HG03575 (cell line): ENCODE results near the gene ZNF124.
A peak's percentile ranks its signal among the peaks of the same experiment; 100 is the strongest.
"Not testable (repeated sequence)": the region's sequence is repeated elsewhere in the genome, so short reads cannot be mapped to it uniquely, and the experiment has no call there.

ENCODE experiments used
- ATAC-seq: cut with Tn5 transposase; IDR thresholded peaks from one replicate; pipeline ENCODE4 v1.9.1; 2021; ENCODE audit not compliant: unreplicated experiment, insufficient number of reproducible peaks, low FRiP score; ENCODE audit errors: extremely low read depth

ZNF124 gene

DNA sequence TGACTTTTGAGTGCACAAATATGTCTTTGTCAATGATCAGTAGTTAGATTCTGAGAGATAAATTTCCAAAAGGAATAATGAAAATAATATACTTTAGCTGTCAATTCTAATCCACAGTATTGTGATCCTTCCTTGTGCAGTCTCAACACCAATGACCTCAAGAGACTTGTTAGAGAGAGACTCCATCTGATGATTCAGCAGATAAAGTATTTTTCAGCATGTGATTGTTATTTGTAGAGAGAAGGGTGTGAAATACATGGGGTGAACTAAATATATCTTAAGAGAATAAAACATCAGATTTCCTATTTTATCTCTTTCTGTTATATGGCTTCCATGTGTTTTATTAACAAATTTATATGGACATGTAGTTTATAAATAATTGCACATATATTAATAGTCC lies 5.9 kb upstream of the ZNF124 start:
- ATAC-seq, result no peak

DNA sequence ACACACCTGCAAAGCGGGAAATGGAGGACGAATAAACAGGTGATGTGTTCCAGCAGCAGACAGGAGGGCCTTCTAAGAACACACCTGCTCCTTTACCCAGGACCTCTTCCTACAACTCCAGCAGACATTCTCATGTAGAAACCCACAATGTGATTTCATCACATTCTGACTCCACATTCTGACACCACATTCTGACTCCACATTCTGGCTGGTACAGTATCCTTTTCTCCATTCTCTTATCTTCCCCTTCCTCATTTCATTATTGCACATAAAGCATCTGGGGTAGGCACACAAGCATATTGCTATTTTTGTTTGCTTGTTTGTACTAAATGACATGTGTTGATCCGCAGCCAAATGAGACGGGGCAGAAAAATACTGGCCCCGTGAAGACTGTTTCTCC lies 3.6 kb upstream of the ZNF124 start:
- no peak for ATAC-seq

DNA sequence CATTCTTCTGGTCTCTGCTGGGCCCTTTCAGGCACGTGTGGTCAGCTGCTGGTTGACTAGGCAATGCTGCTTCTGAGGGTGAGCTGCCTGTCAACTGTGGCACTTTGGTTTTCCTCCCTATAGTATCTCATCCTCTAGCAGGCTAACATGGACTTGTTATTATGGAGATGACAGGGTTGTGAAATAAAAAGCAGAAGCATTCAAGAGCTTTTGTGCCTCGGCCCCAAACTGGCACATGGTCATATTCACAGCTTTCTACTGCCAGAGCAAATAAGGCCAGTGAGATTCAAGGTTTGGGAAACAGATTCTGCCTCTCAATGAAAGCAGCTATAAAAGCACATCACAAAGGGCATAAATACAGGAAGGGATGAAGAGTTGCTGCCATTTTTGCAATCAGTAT lies 1.6 kb upstream of the ZNF124 start:
- no peak for ATAC-seq

DNA sequence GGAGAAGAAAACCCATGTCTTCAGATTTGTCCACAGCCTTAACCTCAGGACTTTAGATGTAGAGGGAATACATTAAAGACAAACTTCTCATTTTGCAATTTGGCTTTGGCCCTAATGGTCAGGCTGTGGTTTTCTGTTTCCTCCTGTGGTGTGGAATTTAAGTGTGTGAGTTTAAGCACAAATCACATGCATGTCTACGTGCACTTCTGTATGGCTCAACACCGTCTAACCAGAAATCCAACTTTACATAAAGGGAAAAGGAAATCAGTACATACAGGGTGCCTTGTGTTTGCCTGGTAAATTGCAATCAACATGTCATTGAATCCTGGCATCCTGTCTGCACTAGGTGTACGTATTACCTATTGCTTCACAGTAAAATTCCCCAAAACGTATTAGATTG lies 1.2 kb upstream of the ZNF124 start:
- ATAC-seq, result no peak

DNA sequence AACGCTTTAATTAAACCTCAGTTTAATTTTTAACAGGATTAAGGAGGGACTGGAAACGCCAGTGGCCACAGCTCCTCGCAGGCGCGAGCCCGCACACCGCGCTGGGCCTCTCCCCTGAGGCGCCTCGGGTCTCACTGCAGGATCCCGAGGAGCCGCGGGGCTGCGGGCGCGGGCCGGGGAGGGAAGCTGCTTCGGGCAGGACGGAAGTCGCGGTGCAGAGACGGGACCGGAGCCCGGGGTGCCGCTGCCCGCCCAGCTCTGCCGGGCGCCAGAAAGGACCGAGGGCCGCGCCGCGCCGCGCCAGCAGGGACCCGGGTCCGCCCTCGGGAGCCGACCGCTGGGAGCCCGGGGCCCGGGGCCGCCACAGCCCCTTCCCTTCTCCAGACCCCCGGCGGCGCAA lies 377 bp downstream of the ZNF124 start:
- ATAC-seq, result not testable (repeated sequence)

DNA sequence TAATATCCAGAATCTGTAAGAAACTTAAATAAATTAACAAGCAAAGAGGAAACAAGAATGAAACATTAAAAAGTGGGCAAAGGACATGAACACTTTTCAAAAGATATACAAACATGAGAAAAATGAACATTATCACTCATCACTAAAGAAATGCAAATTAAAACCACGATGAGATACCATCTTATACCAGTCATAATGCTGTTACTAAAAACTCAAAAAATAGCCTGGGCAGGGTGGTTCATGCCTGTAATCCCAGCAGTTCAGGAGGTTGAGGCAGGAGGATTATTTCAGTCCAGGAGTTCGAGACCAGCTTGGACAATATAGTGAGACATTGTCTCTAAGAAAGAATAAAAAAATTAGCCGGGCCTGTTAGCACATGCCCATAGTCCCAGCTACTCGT lies 6.1 kb downstream of the ZNF124 start:
- ATAC-seq, result no peak

DNA sequence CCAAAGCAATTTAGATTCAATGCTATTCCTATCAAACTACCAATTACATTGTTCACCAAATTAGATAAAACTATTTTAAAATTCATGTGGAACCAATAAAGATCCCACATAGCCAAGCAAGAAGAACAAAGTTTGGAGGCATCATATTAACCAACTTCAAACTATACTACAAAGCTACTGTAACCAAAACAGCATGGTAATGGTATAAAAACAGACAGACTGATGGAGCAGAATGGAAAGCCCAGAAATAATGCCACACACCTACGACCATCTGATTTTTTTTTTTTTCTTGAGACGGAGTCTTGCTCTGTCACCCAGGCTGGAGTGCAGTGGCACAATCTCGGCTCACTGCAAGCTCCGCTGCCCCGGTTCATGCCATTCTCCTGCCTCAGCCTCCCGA lies 7.1 kb downstream of the ZNF124 start:
- no peak for ATAC-seq

DNA sequence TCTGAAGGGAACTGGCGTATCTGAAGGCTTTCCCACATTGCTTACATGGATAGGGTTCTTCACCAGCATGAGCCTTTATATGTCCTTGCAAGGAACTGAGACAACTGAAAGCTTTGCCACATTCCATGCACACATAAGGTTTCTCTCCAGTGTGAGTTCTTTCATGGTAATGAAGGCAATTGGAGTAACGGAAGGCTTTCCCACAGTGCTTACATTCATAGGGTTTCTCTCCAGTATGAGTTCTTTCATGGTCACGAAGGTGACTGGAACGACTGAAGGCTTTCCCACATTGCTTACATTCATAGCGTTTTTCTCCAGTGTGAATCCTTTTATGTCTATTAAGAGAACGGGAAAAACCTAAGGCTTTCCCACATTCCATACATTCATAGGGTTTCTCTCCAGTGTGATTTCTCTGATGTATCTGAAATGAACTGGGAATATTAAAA lies 15.0 kb downstream of the ZNF124 start:
- ATAC-seq, result no peak

DNA sequence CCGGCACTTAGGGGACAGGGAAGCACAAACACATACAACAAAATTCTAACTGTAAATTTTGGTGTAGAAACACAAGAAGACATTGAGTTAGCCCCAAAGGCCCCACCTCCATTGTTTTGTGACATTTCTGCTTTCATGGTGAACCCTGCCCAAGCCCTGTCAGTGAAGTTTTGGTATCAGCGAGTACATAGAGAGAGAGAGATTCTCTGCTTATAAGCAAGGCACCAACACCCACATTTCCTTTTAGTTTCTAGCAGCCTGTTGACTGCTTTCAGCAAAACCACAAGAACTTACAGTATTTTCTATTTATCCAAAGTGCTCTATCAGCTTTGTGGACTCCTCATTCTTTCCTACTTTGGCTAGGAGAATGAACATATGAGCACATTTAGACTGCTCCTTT lies 24.0 kb downstream of the ZNF124 start:
- ATAC-seq, result no peak

DNA sequence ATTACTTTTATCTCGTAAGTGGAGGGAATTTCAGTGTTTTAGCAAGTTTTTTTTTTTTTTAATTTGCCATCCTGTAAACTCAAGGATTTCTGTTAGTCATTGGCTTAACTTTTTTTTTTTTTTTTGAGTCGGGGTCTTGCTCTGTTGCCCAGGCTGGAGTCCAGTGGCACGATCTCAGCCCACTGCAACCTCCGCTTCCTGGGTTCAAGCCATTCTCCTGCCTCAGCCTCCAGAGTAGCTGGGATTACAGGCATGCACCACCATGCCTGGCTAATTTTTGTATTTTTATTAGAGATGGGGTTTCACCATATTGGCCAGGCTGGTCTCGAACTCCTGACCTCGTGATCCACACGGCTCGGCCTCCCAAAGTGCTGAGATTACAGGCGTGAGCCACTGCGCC lies 24.7 kb downstream of the ZNF124 start:
- ATAC-seq, result not testable (repeated sequence)

DNA sequence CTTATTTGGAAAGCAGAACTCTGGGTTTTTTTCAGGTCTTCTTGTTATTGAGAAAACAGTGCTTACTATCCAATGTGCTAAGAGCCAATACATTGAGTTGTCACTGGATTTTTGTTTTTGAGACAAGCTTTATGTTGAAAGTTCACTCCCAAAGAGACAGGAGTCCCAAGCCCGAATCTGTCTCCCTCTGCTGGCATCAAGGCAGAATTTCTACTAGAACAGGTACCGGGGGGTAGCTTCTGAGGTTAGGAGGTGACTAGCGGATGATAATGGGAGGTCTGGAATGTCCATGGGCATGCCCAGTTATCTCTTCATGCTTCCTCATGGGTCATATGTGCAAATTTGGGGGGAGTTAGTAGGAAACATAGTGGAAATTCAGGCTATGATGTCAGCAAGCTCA lies 25.1 kb downstream of the ZNF124 start:
- no peak for ATAC-seq

DNA sequence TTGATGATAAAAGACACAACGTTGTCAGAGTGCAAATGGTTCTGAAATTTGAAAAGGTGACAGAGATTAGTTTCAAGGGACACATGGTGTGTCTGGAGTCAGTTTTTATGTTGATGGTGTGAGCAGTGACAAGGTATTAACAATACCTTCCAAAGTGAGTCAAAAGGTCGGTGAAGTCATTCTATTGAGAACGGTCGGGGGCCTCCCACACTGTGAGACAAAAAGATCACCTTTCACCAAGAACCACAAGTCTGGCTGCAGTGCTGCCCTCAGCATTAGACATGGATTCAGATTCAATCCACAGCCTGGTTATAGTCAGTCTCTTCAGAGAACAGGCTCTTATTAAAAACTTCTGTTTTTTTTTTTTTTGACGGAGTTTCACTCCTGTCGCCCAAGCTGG lies 26.5 kb downstream of the ZNF124 start:
- ATAC-seq, result no peak

DNA sequence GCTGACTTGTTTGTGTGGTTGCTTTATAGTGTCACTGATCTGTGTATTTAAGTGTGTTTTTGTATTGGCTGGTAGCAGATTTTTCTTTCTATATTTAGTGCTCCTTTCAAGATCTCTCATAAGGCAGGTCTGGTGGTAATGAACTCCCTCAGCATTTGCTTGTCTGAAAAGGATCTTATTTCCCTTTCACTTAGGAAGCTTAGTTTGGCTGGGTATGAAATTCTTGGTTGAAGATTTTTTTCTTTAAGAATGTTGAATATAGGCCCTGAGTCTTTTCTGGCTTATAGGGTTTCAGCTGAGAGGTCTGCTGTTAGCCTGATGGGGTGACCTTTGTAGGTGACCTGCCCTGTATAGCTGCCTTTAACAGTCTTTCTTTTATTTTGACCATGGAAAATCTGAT lies 32.3 kb downstream of the ZNF124 start:
- not testable (repeated sequence) for ATAC-seq

DNA sequence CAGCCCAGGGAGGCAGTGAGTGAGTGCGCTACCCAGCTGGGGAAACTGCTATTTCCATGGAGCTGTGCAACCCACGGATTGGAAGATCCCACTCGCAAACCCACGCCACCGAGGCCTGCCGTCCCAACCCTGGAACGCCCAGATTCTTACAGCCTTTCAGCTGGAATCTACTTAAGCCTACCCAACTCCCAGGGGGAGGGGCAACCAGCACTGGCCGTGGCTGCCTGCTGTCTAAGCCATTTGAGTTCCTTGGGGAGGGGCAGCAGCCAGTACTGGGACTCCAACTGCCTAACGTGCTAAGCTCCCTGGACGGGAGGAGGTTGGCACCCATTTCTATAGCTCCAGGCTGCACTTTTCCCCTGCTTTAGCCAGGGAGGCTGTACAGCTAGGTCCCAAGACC lies 40.6 kb downstream of the ZNF124 start:
- ATAC-seq, result no peak

DNA sequence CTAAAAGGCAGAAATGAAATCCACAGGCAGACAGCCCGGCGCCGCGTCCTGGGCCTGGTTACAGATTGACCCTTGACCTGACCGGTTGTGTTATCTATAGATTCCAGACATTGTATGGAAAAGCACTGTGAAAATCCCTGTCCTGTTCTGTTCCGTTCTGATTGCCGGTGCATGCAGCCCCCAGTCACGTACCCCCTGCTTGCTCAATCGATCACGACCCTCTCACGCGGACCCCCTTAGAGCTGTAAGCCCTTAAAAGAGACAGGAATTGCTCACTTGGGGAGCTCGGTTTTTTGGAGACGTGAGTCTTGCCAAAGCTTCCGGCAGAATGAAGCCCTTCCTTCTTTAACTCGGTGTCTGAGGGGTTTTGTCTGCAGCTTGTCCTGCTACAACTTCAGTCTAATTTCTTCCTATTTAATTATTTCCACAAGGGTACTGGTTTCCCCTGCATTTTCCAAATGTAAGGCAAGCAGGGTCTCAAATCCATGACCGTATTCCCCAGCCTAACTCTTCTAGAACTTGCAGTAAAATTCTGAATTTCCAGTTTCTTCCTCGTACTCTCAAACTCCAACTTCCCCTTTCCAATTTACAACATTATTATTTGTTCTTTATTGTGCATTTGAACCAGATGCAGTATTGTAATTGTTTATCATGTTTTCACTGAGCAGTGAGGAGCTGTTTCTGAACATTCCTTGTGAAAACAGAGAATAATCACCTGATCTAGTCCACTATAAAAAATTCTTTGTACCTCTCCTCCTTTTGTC lies 44.1 kb downstream of the ZNF124 start:
- not testable (repeated sequence) for ATAC-seq

DNA sequence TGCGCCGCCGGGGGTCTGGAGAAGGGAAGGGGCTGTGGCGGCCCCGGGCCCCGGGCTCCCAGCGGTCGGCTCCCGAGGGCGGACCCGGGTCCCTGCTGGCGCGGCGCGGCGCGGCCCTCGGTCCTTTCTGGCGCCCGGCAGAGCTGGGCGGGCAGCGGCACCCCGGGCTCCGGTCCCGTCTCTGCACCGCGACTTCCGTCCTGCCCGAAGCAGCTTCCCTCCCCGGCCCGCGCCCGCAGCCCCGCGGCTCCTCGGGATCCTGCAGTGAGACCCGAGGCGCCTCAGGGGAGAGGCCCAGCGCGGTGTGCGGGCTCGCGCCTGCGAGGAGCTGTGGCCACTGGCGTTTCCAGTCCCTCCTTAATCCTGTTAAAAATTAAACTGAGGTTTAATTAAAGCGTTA lies 45.2 kb downstream of the ZNF124 start:
- ATAC-seq, result peak; percentile 2

DNA sequence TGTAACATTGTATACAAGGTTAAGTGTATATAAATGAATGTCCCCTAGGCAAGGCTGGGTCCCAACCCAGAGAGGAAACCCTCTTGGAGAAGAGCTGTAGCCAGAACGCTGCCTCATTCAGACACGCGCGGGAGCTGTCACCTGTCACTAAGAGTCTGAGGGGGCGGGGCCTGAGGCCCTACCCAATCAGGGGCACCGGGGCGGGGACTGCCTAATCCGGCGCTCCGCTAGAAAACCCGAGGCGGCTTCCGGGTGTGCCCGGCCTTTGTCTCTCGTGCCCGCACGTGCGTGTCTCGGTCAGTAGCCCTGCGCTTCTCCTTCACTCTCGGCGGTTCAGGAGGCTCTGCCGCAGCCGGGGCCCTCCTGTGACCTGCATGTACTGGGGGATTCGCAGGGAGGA lies 45.7 kb downstream of the ZNF124 start:
- peak; percentile 95 for ATAC-seq

DNA sequence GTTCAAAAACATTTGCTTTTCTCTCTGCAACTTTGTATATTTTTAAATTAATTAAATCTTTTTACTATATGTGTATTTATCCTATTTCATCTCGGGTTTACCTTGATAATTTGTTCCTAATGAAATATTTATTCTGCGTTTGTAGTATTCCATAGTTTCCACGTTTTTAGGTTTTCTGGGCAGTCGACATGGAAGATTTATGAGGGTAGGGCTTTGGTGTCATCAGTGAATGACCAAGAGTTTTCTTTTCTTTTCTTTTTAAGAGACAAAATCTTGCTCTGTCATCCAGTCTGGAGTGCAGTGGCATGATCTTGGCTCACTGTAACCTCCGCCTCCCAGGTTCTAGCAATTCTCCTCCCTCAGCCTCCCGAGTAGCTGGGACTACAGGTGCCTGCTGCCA lies 50.4 kb downstream of the ZNF124 start:
- ATAC-seq, result no peak

DNA sequence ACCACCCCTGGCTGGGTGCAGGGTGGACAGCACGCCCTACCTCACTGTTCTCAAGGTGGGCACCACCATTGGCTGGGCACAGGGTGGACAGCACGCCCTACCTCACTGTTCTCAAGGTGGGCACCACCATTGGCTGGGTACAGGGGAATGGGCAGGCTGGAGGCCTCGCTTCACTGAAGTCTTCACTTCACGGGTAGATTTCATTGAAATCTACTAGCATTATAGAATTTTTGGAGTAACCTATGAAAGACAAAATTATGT lies 51.5 kb downstream of the ZNF124 start:
- not testable (repeated sequence) for ATAC-seq

DNA sequence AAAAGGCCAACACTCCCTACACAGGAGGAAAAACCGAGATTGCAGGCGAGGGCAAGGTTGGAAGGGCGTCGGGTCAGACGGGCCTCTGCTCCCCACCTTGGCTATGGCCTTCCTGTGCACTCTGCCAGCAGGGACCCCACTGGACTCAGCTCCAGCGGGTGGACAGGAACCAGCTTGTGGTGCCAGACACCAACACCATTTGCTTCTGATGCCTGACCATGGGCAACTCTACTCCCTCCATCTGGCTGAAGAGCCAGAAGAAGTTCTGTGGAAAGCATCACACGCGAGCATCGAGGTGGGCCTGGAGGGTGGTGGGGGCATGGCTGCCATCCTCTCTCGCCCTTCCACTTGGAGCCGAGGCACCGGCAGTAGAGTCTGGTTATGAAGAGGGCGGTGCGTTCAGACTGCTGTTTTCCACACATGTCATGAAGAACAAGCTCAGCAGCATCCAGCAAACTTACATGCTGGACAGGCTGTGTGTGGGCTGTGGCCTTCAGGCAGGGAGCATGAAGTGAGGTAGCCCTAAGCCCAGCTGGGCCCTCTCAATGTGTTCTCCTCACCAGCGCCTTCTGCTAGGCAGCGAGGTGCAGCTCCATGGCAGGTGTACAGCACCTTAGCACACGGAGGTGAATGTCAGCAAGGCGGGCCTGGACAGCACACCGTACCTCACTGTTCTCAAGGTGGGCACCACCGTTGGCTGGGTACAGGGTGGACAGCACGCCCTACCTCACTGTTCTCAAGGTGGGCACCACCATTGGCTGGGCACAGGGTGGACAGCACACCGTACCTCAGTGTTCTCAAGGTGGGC lies 52.0 kb downstream of the ZNF124 start:
- ATAC-seq, result no peak
